Astrocyte (in vitro differentiated cells and primary cell): ENCODE measurements around the gene PLSCR2. TPM values are rescaled to one million over a fixed set of nuclear protein-coding genes. Genes with fewer than 3 reads are reported as not detected.

Experiments used
- DNase-seq: peaks from one replicate; pipeline ENCODE4 v3.0.0-alpha.2; 2010; ENCODE audit warnings: low read depth
- FAIRE-seq: peaks from 2 replicates; lab custom pipeline; 2011; peaks lifted over from hg19 to GRCh38; lab: Jason Lieb, UNC
- H2AFZ ChIP-seq: 2 replicates; pipeline ENCODE4 v1.6.0; 2012; ENCODE audit warnings: low read depth, low read length, inconsistent platforms
- H3K27ac ChIP-seq: 2 replicates; pipeline ENCODE4 v1.5.1; 2011; ENCODE audit warnings: low read depth, low read length, inconsistent platforms
- H3K27me3 ChIP-seq: 2 replicates; pipeline ENCODE4 v1.6.0; 2011; ENCODE audit warnings: low read length, inconsistent platforms; ENCODE audit not compliant: insufficient read depth
- H3K36me3 ChIP-seq: 2 replicates; pipeline ENCODE4 v1.5.1; 2011; ENCODE audit warnings: low read length, inconsistent platforms; ENCODE audit not compliant: insufficient read depth
- H3K4me1 ChIP-seq: 2 replicates; pipeline ENCODE4 v1.5.1; 2011; ENCODE audit warnings: low read length, inconsistent platforms; ENCODE audit not compliant: insufficient read depth
- H3K4me2 ChIP-seq: 2 replicates; pipeline ENCODE4 v1.6.0; 2012; ENCODE audit warnings: low read length, inconsistent platforms
- H3K4me3 ChIP-seq: 2 replicates; pipeline ENCODE4 v1.5.1; 2011; ENCODE audit warnings: low read depth, mild to moderate bottlenecking, low read length, inconsistent platforms; ENCODE audit not compliant: insufficient read depth
- H3K79me2 ChIP-seq: 2 replicates; pipeline ENCODE4 v1.6.0; 2012; ENCODE audit warnings: mild to moderate bottlenecking, low read length, inconsistent platforms; ENCODE audit not compliant: insufficient read depth
- H3K9ac ChIP-seq: 2 replicates; pipeline ENCODE4 v1.6.0; 2012; ENCODE audit warnings: mild to moderate bottlenecking, low read length, inconsistent platforms
- H3K9me3 ChIP-seq: 2 replicates; pipeline ENCODE4 v1.5.1; 2012; ENCODE audit warnings: low read depth, mild to moderate bottlenecking, low read length, inconsistent platforms; ENCODE audit not compliant: insufficient read depth
- H4K20me1 ChIP-seq: 2 replicates; pipeline ENCODE4 v1.6.0; 2012; ENCODE audit warnings: low read length, inconsistent platforms; ENCODE audit not compliant: insufficient read depth
- H3K27ac Mint-ChIP-seq: one replicate; pipeline ENCODE4 v1.8.0; 2021; ENCODE audit warnings: mild to moderate bottlenecking, mixed read lengths; ENCODE audit not compliant: unreplicated experiment
- H3K27me3 Mint-ChIP-seq: one replicate; pipeline ENCODE4 v1.8.0; 2021; ENCODE audit warnings: low read depth, mixed read lengths; ENCODE audit not compliant: unreplicated experiment
- H3K36me3 Mint-ChIP-seq: one replicate; pipeline ENCODE4 v1.8.0; 2021; ENCODE audit warnings: low read depth, mixed read lengths; ENCODE audit not compliant: unreplicated experiment
- H3K4me1 Mint-ChIP-seq: one replicate; pipeline ENCODE4 v1.8.0; 2021; ENCODE audit warnings: low read depth, mixed read lengths; ENCODE audit not compliant: unreplicated experiment
- H3K4me3 Mint-ChIP-seq: one replicate; pipeline ENCODE4 v1.8.0; 2021; ENCODE audit warnings: mild to moderate bottlenecking, moderate library complexity, mixed read lengths; ENCODE audit not compliant: unreplicated experiment
- H3K9me3 Mint-ChIP-seq: one replicate; pipeline ENCODE4 v1.8.0; 2021; ENCODE audit warnings: mild to moderate bottlenecking, mixed read lengths; ENCODE audit not compliant: unreplicated experiment
- EZH2 ChIP-seq: IDR thresholded peaks from 2 replicates; pipeline ENCODE4 v1.6.1; 2012; ENCODE audit warnings: mild to moderate bottlenecking, low read length, inconsistent platforms; ENCODE audit not compliant: insufficient read depth
- total RNA-seq: library from RNA; stranded (reverse); gene quantifications from 2 replicates; pipeline ENCODE4 v1.2.1, GENCODE V29; 2021
- TF ChIP-seq, protein P1 (sequence below): IDR thresholded peaks from 2 replicates; pipeline ENCODE4 v1.5.1; 2011; ENCODE audit warnings: low read depth, mild to moderate bottlenecking, inconsistent platforms, low read length, moderate library complexity; ENCODE audit not compliant: insufficient read depth

The PLSCR2 gene
- total RNA-seq, 1 donor from 2014 or later, result not detected

- H3K79me2 ChIP-seq, result no peaks in the 10 kb centered on the region
- H3K9me3 ChIP-seq, result no peaks in the 10 kb centered on the region
- peaks cover 3% of the 10 kb centered on the region for H3K4me1 Mint-ChIP-seq
- TF ChIP-seq, protein P1, sequence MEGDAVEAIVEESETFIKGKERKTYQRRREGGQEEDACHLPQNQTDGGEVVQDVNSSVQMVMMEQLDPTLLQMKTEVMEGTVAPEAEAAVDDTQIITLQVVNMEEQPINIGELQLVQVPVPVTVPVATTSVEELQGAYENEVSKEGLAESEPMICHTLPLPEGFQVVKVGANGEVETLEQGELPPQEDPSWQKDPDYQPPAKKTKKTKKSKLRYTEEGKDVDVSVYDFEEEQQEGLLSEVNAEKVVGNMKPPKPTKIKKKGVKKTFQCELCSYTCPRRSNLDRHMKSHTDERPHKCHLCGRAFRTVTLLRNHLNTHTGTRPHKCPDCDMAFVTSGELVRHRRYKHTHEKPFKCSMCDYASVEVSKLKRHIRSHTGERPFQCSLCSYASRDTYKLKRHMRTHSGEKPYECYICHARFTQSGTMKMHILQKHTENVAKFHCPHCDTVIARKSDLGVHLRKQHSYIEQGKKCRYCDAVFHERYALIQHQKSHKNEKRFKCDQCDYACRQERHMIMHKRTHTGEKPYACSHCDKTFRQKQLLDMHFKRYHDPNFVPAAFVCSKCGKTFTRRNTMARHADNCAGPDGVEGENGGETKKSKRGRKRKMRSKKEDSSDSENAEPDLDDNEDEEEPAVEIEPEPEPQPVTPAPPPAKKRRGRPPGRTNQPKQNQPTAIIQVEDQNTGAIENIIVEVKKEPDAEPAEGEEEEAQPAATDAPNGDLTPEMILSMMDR, result no peak
- no peak for TF ChIP-seq EZH2
- no peaks in the 10 kb centered on the region for H3K9me3 Mint-ChIP-seq
- H2AFZ ChIP-seq, result no peak overlapping the region
- no peak overlapping the region for H3K4me3 ChIP-seq
- FAIRE-seq (no peak), DNase-seq (peak; percentile 60)
- H3K27me3 ChIP-seq, result no peaks in the 10 kb centered on the region
- peaks cover 9% of the 10 kb centered on the region for H3K4me1 ChIP-seq
- H3K9ac ChIP-seq, result no peak overlapping the region
- no peak overlapping the region for H3K4me3 Mint-ChIP-seq
- no peak overlapping the region for H3K27ac ChIP-seq
- H3K4me2 ChIP-seq, result peak overlapping the region; percentile 34
- H4K20me1 ChIP-seq, result no peaks in the 10 kb centered on the region
- H3K36me3 ChIP-seq, result no peaks in the 10 kb centered on the region
- H3K36me3 Mint-ChIP-seq, result no peaks in the 10 kb centered on the region
- no peak overlapping the region for H3K27ac Mint-ChIP-seq
- no peaks in the 10 kb centered on the region for H3K27me3 Mint-ChIP-seq
These were observed 79.2 kb downstream of the PLSCR2 start for GRCh38 chr3:146390006-146390772.

- Histone ChIP-seq H3K4me2 (no peak overlapping the region), H3K27ac (no peak overlapping the region), H3K9me3 (no peaks in the 10 kb centered on the region), H3K36me3 (no peaks in the 10 kb centered on the region), H3K27me3 (no peaks in the 10 kb centered on the region), H2AFZ (no peak overlapping the region), H3K4me3 (no peak overlapping the region), H3K79me2 (no peaks in the 10 kb centered on the region), H4K20me1 (no peaks in the 10 kb centered on the region), H3K9ac (no peak overlapping the region), H3K4me1 (peaks cover 9% of the 10 kb centered on the region)
- H3K27me3 Mint-ChIP-seq, result no peaks in the 10 kb centered on the region
- FAIRE-seq (no peak), DNase-seq (no peak)
- TF ChIP-seq, protein P1, result no peak
- TF ChIP-seq EZH2, result no peak
- H3K4me3 Mint-ChIP-seq, result no peak overlapping the region
- H3K9me3 Mint-ChIP-seq, result no peaks in the 10 kb centered on the region
- H3K4me1 Mint-ChIP-seq, result peaks cover 3% of the 10 kb centered on the region
- H3K36me3 Mint-ChIP-seq, result no peaks in the 10 kb centered on the region
- no peak overlapping the region for H3K27ac Mint-ChIP-seq
These were observed 81.8 kb downstream of the PLSCR2 start for GRCh38 chr3:146387566-146387965.

DNA sequence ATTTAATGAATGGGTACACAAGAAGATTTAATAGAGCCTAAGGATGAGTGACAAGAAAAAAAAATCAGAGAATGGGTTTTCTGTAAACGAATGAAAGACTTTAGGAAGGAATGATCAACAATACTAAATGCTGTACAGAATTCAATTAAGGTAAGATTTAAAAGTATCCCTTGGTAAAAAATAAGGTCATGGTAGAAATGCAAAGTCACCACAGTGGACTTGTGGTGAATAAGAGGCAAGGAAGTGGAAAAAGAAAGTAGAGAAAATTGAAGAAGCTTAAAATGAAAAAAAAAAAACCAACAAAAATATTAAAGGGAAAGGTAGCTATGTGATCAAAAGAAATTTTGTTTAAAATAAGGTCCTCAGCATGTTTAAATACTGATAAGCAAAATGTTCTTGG, 82.4 kb downstream of the PLSCR2 start:
- Histone ChIP-seq H3K9ac (no peak overlapping the region), H3K79me2 (no peaks in the 10 kb centered on the region), H3K4me1 (peaks cover 9% of the 10 kb centered on the region), H4K20me1 (no peaks in the 10 kb centered on the region), H3K36me3 (no peaks in the 10 kb centered on the region), H3K27ac (no peak overlapping the region), H3K9me3 (no peaks in the 10 kb centered on the region), H2AFZ (no peak overlapping the region), H3K27me3 (no peaks in the 10 kb centered on the region), H3K4me3 (no peak overlapping the region), H3K4me2 (no peak overlapping the region)
- DNase-seq (no peak), FAIRE-seq (no peak)
- Mint-ChIP-seq H3K9me3 (no peaks in the 10 kb centered on the region), H3K27me3 (no peaks in the 10 kb centered on the region), H3K36me3 (no peaks in the 10 kb centered on the region), H3K4me1 (peaks cover 3% of the 10 kb centered on the region), H3K27ac (no peak overlapping the region), H3K4me3 (no peak overlapping the region)
- TF ChIP-seq, protein P1, result no peak
- no peak for TF ChIP-seq EZH2
